Prostate gland (tissue), 2 donors: ENCODE measurements around the gene SMIM20.

ENCODE experiments used
- CTCF ChIP-seq, 4 experiments: fragments of 200-600 bp in 2 of 4; fragments of 450-650 bp in 2 of 4; sonication (generic) in 2 of 4; IDR thresholded peaks; 1 replicate in 3 of 4; 2 replicates in 1 of 4; pipeline ENCODE4 v1.5.1; 2016 to 2019; ENCODE audit warnings: antibody characterized with exemption in 4 of 4, mild to moderate bottlenecking in 2 of 4, moderate library complexity in 2 of 4
- POLR2A ChIP-seq: fragments of 450-650 bp; IDR thresholded peaks from one replicate; pipeline ENCODE4 v1.6.1; 2016; ENCODE audit warnings: antibody characterized with exemption, mild to moderate bottlenecking

DNA sequence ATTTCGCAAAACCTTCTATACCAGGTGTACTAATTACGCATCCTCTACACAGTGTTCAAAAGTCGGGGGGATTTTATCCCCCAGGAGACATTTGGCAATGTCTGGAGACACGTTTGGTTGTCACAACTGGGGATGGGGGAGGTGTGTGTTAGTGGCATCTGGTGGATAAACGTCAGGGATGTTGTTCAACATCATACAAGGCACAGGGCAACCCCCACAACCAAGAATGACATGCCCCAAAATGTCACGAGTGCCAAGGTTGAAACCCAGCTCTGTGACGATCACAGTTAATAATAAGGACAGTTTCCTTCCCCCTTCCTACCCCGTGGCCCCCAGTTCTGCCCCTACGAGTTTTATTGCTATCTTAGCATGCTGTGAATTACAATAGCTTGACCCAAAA is 35.3 kb upstream of the SMIM20 start:
- TF ChIP-seq CTCF (IDR thresholded peaks at IDR 0.05) (no peak), POLR2A (no peak)
